AG08396 (cell line): Measurements from ENCODE around the gene SIX4.
"Not testable (repeated sequence)": the region's sequence is repeated elsewhere in the genome, so short reads cannot be mapped to it uniquely, and the experiment has no call there.

ENCODE experiments used
- DNase-seq: peaks from one replicate; pipeline ENCODE4 v3.0.0; 2012; ENCODE audit warnings: low spot score, mixed read lengths

The SIX4 gene

DNA sequence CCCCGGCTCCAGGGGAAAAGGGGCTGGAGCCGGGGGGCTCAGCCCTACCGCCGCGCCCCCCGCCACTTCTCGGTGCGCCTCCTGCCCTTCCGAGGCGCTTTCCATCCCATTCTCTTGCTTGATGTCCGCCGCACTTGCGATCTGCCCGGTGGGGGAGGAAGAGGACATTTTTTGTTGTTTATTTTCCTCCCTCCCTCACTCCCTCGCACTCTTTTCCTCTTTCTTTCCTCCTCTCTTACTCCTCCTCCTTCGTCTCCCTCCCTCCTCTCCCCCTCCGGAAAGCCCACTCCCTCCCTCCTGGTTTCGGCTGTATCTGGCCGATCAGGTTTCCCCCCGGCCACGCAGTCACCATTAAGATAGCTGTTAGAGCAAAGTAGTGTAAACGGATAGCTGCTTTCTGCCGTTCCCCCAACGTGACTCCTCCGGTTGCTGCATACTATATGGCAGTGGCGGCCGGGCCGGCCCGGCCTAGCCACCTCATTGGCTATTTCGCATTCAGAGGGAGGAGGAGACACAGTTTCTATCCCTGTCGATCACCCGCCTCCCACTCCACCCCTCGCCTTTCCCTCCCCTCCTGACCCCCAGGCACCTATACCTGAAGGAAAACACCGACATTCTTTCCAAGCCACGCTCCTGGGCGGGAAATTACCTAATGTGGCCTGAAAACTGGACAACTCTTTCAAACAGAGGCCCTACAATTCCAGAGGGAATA is at the start of gene SIX4:
TSS of gene SIX4 (minus strand) at position 445 of the 712 bp plus-strand sequence. CDS start at position 168, 277 bp downstream.
- DNase-seq, result peak; percentile 88

DNA sequence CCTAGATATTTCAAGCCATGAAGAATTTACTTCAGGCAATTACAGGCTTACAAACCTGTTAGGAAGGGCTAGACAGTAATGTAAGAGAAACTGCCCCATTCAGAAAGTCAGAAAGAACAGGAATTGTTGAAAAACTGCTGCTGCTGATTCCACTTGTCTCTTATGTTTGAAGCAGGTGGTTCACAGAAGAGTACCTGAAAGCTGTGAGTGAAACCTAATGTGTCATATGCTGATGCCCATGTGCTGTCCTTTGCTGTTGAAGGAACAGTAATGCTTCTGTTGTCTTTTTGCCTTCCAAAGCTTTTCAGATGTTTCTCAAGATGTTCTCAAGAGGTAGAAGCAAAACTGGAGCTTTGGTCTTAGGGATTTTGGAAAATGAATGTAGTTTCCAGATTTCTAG is 49.4 kb upstream of the SIX4 start:
- no peak for DNase-seq

DNA sequence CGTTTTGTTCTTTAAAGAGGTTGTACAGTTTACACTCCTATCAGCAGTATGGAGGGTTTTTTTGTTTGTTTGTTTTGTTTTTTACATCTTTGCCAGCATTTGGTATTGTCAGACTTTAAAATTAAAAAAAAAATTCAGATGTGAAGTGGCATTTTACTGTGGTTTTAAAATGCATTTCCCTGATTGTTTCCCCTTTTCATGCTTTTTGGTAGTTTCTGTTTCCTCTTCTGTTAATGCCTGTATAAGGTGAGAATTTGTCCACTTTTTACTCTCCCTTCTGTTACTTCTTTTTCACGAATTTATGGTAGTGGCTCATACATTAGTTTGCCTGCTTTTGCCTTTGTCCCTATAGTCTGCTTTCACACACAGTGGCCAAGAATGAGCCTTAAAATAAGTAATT is 47.0 kb upstream of the SIX4 start:
- no peak for DNase-seq

DNA sequence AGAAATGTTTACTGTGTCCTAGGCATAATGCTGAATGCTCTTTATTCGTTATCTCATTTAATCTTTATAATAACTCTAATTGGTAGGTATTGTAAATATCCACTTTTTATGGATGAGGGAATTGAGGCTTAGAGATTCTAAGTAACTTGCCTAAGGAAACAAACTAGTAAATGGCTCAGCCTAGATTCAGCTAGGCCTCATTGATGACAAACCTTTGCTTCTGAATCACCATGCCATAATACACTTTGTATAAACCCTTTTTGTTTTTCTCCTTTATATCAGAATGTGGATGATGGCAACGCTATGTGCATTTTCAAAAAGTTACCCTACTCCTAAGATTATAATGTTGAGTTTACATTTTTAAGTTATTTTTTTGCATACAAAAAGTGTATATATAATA is 44.5 kb upstream of the SIX4 start:
- DNase-seq, result no peak

DNA sequence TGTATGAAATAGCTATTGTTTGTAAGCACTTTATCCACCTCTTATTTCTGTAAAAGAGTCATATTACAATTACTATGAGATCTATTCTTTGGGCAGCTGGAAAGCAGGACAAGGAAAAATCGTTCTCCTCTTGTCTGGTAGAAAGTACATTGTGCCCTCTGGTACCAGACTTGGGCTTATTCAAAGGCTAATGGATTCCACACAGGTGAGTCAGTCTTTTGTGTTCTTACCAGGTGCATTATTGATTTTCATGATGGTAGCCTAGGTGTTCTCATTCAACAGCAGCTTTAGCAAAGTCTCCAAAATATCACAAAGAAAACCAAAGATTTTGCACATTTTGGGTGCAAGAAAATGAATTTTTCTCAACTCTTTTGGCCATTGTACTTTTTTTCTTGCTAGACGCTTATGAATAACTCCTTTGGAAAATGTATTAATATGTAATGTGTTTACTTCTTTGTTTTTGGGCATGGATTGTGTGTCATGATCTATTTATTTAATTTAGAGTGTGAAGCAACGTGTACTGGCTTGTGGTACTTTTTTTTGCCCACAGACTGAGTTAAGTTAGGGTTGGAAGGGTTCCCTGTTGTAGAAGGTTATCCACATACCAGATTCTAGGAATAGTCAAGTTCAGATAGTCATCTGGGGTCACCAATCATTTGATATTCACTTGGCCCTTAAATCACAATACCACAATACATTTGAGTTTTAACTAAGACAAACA is 36.7 kb upstream of the SIX4 start:
- DNase-seq, result no peak

DNA sequence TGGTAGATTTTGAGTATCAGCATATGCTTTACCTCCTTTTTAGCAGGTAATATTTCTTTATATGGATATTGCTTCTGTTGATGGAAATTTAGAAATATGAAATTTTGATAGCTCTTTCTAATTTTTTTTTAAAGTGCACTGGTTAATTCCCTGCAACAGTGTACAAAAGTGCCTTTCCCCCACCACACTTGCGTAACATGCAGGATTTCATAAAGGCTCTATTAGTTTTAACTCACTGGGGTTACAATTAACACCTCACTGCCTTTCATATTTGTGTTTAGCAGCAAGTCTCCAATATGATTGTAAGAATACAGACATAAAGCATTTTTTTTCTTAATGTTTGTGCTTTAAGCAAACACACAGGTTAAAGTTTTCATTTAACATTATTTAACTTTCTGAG is 36.1 kb upstream of the SIX4 start:
- DNase-seq, result no peak

DNA sequence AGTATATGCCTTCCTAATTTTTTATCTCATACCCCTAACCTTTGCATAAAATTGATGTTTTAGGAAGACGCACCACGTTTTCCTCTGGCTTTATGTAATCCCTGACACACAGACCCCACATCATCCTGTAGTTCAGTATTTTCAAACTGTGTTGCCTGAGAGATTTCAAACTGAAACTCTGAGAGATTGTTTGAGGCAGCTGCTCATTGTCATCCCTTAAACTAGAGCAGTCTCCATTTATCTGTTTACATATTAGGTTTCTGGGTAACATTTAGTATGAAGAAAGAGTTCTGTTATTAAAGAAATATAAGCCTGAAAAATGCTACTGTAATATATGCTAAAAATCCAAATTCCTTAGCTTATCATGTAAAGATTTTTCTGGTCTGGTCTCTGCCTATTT is 34.7 kb upstream of the SIX4 start:
- no peak for DNase-seq

DNA sequence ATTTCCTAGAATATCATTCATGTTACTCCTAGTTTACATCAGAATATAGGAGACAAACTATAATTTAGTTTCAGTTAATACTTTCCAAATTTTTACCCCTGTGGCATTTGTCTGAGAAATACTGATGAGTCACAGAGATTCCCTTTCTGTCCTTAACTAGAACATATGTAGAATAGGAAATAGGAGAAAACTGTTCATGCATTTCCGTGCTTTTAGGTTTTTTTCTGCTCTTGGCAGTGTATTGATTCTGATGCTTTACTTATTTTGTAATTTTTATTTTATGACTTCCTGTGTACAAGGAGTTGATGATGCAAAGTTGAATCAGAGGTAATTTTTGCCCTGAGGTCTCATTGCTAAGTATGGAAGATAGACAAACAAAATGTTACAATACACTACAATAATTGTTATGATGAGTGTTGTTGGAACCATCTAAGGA is 33.4 kb upstream of the SIX4 start:
- DNase-seq, result no peak

DNA sequence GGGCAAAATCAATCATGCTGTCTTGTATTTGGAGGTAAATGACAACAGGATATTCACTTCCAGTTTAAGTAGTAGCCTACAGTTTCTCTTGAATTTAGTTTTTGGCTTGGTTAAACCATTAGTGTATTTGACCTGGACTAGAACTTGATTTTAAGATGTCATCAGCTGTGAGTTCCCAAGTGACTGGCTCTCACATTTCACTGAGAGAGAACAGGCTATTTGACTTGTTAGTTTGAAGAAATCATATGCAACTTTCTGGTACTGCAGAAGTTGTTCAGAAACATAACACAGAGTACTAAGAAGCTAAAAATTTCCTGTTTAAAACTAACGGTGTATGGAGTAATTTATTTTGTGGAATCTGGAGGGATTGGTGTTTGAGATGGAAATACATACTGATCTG is 32.7 kb upstream of the SIX4 start:
- DNase-seq, result no peak

DNA sequence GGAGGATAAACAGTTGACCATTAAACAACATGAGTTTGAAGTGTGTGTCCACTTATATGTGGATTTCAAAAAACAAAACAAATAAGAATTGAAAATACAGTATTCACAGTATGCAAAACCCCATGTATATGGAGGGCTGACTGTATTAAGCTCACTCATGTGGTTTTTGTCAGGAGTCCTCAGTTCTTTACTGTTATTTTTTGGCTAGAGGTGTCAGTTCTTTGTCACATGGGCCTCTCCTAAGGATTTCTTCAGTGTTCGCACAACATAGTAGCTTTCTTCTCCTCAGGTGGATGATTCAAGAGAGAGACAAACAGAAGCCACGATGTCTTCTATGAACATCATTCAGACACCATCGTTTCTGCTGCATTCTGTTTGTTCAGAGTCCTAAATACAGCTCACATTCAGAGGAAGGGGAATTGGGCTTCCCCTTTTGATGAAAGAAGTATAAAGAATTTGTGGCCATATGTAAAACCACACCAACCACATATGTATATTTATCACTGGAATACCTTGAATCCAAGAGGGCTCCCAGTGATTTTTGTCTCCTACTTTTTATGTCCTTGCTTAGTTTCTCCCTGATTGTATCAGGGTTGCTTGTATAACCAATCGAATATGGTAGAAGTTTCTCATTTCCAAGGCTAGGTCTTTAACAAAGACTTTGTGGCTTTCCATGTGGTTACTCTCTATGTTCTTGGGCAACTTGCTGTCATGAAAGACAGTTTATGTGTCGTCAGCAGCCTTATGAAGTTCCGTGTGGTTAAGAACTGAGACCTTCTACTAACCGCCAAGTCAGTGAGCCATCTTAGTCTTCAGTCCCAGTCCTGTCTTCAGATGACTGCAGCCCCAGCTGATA is 29.3 kb upstream of the SIX4 start:
- no peak for DNase-seq

DNA sequence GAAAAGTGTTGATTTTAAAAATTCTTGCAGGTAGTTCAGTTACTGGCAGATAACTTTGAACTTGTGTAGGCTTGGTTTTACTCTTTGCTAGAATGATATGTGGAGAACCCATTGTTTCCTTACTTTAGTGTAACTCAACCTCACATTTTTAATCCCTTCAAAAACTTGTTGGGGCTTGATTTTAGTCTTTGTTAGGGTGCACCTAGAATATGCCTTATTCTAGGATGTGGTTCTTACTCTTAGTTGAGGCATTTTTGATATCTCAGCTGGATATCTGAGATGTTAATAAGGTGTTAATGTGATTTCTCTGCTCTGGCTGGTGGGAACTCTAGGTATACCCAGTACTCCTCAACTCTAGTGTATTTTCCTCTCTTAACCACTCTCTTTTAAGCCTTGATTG is 20.4 kb upstream of the SIX4 start:
- DNase-seq, result no peak

DNA sequence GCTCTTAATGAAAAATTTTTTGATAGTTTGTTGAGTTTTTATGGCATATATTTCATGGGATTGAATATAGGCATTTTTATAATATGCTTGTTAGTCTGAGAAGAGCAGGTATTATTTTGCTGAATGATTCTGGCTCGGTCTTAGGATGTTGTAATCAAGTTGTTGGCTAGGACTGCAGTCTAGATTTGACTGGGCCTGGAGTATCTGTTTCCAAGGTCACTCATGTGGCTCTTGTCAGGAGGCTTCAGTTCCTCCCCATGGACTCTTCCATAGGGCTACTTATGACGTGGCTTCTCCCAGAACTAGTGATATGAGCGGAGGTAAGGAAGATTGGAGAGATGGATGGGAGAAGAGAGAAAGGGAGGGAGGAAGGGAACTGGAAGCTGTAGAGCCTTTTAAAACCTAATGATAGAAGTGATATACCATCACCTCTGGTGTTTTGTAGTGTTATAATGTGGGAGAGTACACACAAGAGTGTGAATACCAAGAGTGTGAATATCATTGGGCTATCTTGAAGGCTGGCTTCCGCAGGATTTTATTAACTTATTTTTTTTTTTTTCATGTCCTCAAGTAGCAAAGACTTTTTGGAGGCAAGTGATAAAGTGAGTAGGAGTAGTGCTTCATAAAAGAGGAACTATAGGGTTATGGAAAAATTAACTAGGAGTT is 14.8 kb upstream of the SIX4 start:
- DNase-seq, result no peak

DNA sequence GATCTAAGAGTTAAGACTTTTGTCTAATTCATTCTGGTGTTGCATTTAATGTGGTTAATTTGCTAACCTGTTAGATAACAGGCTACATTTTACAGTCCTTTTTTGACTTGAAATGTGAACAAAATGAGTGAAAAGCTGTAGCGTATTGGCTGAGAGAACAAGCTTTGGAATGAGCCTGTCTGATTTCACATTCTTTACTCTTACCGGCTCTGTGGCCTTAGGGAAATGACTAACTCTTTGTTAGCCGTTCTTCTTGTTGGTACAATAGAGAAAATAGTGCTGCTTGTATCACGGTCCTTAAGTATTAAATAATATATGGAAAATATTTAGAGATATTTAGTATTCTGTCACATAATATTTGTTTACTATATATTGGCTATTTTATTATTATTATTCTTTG is 12.3 kb upstream of the SIX4 start:
- DNase-seq, result peak; percentile 36

DNA sequence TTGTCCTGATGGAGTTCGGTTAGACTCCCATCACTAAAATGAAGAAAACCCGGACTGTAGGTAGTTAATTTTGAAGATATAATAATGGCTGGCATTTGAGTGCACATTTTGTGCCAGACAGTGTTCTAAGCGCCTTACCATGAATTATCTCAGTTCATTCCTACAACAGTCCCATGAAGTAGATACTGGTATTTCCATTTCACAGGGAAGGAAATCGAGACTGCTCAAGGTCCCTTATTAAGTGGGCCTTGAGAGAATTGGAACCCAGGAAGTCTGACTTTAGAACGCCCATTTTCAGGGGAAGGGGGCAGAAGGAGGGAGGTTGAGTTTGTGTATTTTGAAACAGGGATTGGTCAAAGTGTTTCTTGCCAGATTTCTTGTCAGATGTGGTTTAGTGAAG is 11.3 kb upstream of the SIX4 start:
- DNase-seq, result no peak

DNA sequence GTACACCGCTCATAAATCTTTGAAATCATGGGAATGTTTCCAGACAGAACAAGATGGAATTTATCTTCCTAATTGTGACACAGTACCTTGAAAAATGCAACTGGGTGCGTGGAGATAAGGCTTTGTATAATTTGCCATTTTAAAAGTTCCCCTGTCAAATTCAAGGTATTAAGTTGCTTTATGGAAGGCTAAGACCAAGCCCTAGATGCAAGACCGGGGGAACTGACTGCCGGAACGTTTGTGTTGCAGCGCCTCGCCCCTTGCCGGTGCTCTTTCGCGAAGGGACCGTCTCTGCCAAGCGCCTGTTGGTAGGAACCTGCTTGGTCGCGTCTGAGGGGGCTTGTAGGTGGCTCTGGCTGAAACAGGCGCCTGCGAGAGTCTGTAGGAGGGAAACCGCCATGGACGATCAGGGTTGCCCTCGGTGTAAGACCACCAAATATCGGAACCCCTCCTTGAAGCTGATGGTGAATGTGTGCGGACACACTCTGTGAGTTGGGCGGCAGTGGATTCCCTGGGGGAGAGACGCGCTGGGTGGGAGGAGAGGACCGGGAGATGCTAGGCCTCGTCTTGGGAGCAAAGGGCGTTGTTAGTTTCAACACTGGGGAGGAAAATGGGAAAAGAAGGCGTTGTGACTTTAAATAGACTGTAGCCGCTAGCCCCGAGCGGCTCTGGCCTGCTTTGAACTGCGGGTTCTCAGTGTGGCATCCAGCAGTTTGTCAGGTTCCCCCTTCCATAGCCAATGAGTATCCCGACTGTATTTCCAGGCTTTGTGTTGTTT is 10.5 kb upstream of the SIX4 start, which contains the start of gene MNAT1:
TSS of gene MNAT1 (plus strand) at position 297 of the 778 bp plus-strand sequence. CDS start at position 399, 102 bp downstream.
- DNase-seq, result peak; percentile 76

DNA sequence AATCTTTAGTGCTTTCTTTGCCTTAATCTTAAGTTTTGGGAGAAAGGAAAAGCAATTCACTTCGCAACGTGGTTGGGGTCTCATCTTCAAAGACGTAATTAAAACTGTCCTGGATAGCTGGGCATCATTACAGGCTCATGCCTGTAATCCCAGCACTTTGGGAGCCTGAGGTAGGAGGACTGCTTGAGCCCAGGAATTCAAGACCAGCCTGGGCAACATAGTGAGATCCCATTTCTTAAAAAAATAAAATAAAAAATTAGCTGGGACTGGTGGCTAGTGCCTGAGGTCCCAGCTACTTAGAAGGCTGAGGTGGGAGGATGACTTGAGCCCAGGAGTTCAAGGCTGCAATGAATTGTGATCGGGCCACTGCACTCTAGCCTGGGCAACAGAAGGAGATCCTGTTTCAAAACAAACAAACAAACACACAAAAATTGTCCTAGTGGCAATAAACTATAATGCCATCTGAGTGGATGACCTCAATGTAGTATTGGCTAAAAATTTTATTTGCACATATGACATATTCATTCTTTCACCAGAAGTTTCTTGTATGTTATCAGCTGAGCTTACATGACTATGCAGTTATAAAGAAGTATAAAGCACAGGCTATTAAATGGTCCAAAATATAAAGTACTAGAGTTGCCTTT is 8.8 kb upstream of the SIX4 start:
- DNase-seq, result no peak

DNA sequence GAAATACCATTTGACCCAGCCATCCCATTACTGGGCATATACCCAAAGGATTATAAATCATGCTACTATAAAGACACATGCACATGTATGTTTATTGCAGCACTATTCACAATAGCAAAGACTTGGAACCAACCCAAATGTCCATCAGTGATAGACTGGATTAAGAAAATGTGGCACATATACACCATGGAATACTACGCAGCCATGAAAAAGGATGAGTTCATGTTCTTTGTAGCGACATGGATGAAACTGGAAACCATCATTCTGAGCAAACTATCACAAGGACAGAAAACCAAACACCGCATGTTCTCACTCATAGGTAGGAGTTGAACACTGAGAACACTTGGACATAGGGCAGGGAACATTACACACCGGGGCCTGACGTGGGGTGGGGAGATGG is 7.1 kb upstream of the SIX4 start:
- DNase-seq, result not testable (repeated sequence)

DNA sequence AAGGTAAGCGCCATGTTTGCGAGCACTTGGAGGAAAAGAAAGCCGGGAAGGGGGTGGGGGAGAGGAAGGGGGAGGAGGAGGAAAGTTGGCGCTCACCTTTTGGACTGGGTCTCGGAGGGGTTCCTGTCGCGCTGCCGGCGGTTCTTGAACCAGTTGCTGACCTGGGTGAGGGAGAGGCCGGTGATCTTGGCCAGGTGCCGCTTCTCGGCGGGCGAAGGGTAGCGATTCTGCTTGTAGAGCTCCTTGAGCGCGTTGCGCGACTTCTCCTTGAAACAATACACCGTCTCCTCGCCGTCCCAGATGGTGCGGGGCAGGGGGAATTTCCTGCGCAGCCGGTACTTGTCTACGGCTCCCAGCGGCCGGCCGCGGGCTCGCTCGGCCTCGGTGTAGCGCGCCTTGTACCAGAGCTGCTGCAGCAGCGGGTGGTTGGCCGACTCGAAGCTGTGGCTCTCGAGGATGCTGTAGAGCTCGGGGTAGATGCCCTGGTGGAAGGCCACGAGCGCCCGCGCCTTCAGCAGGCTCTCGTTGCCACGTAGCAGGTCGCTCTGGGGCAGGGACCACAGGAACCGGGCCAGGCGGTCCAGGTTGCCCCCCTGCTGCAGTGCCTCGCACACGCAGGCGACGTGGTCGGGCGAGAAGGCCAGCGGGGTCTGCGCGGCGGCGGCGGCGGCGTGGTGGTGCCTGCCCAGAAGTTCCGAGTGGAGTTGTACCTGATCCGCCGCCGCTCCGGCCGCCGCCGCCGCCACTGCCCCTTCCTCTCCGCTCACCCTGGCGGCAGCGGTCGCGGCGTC is 840 bp downstream of the SIX4 start:
- DNase-seq, result peak; percentile 53

DNA sequence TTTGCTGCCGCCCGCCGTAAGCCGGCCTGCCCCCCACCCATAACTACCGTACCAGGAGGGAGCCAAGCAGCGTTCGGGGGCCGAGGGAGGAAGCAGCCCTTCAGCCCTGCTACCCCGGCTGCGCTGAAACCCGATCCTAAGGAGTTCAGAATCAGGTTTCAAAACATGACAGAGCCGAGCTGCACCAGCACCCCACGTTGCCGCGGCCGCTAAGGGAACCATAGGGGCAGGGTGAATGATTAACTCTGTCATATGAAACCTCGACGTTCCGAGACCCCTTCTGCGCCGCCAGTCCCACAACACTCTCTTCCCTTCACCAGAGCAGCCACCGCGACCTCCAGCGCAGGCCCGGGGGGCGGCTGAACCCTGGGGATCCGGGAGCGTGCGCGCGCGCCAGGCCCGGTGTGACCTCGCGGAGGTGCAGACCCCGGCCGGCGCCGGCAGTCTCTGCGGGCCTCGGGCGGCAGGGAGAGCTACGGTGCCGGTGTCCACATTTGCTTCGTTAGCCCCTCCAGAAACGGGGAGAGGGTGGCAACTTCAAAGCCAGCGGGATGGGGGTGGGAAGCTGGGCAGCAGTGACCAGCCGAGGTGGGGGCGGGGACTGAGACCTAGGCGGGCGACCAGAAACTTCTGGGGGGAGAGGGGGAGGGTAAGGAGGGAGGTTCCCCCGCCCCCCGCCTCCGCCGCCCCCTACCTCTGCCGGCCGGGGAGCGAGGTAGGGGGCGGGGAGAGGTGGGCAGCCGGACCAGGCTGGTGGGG is 1.6 kb downstream of the SIX4 start:
- DNase-seq, result peak; percentile 76

DNA sequence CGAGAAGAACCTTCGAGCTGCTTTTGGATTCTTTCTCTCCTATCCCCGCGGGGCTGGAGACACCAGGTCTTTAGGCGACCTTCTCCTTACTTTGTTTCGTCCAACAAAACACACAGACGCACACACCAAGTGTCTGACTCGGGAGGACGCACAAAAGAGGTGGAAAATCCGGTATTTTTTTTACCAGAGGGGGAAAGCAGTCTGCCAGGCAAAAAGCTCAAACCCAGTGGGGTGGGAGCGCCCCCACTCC is 2.1 kb downstream of the SIX4 start:
- DNase-seq, result no peak
